GM23248 (cell line): ENCODE results near the gene METTL25B. TPM values are rescaled to one million over a fixed set of nuclear protein-coding genes. Genes with fewer than 3 reads are reported as not detected.
A peak's percentile ranks its signal among the peaks of the same experiment; 100 is the strongest.

Source experiments
- DNase-seq: peaks from one replicate; pipeline ENCODE4 v3.0.0-alpha.2; 2015
- H2AFZ ChIP-seq: fragments of 200-600 bp; sonication (generic); 2 replicates; pipeline ENCODE4 v1.6.1; 2016; ENCODE audit warnings: antibody characterized with exemption
- H3F3A ChIP-seq: fragments of 200-600 bp; sonication (generic); 2 replicates; pipeline ENCODE4 v1.6.1; 2016; ENCODE audit warnings: mild to moderate bottlenecking, antibody characterized with exemption, mixed run types; ENCODE audit not compliant: insufficient read depth
- H3K27ac ChIP-seq: fragments of 200-600 bp; sonication (generic); 2 replicates; pipeline ENCODE4 v1.5.1; 2016; ENCODE audit warnings: mild to moderate bottlenecking
- H3K27me3 ChIP-seq: fragments of 200-600 bp; sonication (generic); replicated peaks from 2 replicates; pipeline ENCODE4 v1.6.1; 2016; ENCODE audit warnings: mild to moderate bottlenecking; ENCODE audit not compliant: insufficient read depth
- H3K36me3 ChIP-seq: fragments of 200-600 bp; sonication (generic); 2 replicates; pipeline ENCODE4 v1.6.1; 2016; ENCODE audit warnings: low read depth, mild to moderate bottlenecking
- H3K4me1 ChIP-seq: fragments of 200-600 bp; sonication (generic); 2 replicates; pipeline ENCODE4 v1.6.1; 2016; ENCODE audit warnings: mild to moderate bottlenecking; ENCODE audit not compliant: insufficient read depth
- H3K4me2 ChIP-seq: fragments of 200-600 bp; sonication (generic); one replicate; pipeline ENCODE4 v1.6.1; 2016; ENCODE audit warnings: mild to moderate bottlenecking; ENCODE audit not compliant: unreplicated experiment
- H3K4me3 ChIP-seq: fragments of 200-600 bp; sonication (generic); 2 replicates; pipeline ENCODE4 v1.5.1; 2016; ENCODE audit warnings: mild to moderate bottlenecking
- H3K79me2 ChIP-seq: fragments of 200-600 bp; sonication (generic); 2 replicates; pipeline ENCODE4 v1.6.1; 2016; ENCODE audit warnings: mild to moderate bottlenecking; ENCODE audit not compliant: insufficient read depth
- H3K9ac ChIP-seq: fragments of 200-600 bp; sonication (generic); 2 replicates; pipeline ENCODE4 v1.6.1; 2016; ENCODE audit warnings: mild to moderate bottlenecking
- H3K9me2 ChIP-seq: fragments of 200-600 bp; sonication (generic); 2 replicates; pipeline ENCODE4 v1.6.1; 2016; ENCODE audit warnings: mixed run types, mild to moderate bottlenecking, moderate library complexity; ENCODE audit not compliant: insufficient read depth
- H3K9me3 ChIP-seq: fragments of 200-600 bp; sonication (generic); one replicate; pipeline ENCODE4 v1.6.1; 2017; ENCODE audit warnings: low read depth
- H4K20me1 ChIP-seq: fragments of 200-600 bp; sonication (generic); 2 replicates; pipeline ENCODE4 v1.6.0; 2016; ENCODE audit not compliant: insufficient read depth
- EZH2 ChIP-seq: fragments of 200-600 bp; sonication (generic); IDR thresholded peaks from 2 replicates; pipeline ENCODE4 v1.6.1; 2018; ENCODE audit warnings: antibody characterized with exemption, mild to moderate bottlenecking; ENCODE audit not compliant: insufficient read depth, poor library complexity, severe bottlenecking
- EZH2phosphoT487 ChIP-seq: fragments of 200-600 bp; sonication (generic); IDR thresholded peaks from 2 replicates; pipeline ENCODE4 v1.6.1; 2018; ENCODE audit warnings: antibody characterized with exemption, moderate library complexity, mild to moderate bottlenecking, low read depth; ENCODE audit not compliant: insufficient read depth
- WGBS, 2 experiments: methylation state at CpG; one replicate each; pipeline ENCODE4 v1.1.6; 2015 to 2017; ENCODE audit warnings: low lambda C conversion rate in 2 of 2, low coverage in 1 of 2; ENCODE audit errors: missing lambda C conversion rate in 2 of 2; 5-methylcytosine and 5-hydroxymethylcytosine counted together
- in situ Hi-C: fragments of 300-500 bp; cut with MboI; formaldehyde crosslinking; loops from 2 replicates; pipeline ENCODE4 v1.15.0; 2020
- polyA plus RNA-seq: library from polyadenylated mRNA; unstranded; fragments of >200 nt; fragmentation: Nextera tagmentation; extraction: Ambion mirVana; gene quantifications from 2 replicates; pipeline ENCODE4 v1.2.1, GENCODE V29; 2016
- total RNA-seq: library from RNA; depleted of rRNA; stranded (reverse); fragments of >200 nt; shearing (Covaris generic); gene quantifications from 2 replicates; pipeline ENCODE4 v1.2.3, GENCODE V29; 2014

METTL25B gene
- total and polyA plus RNA-seq, 2 experiments from 2014 or later, result 4.5 to 7.4 TPM

GRCh38 chr1:156727492-156727891, 777 bp upstream of the METTL25B start:
- H3K9me3 ChIP-seq, result no peaks in the 10 kb centered on the region
- no peaks in the 10 kb centered on the region for H3K9me2 ChIP-seq
- H3K27me3 ChIP-seq, result no peaks in the 10 kb centered on the region
- peaks cover 21% of the 10 kb centered on the region; the same call in 1 of the 2 replicates for H3K36me3 ChIP-seq
- peaks cover 29% of the 10 kb centered on the region for H3K4me1 ChIP-seq
- H4K20me1 ChIP-seq, result no peaks in the 10 kb centered on the region
- H3F3A ChIP-seq, result peaks cover 6% of the 10 kb centered on the region; the same call in 1 of the 2 replicates
- peak overlapping the region; percentile 96 for H3K27ac ChIP-seq
- H3K4me2 ChIP-seq, result peak overlapping the region; percentile 98
- TF ChIP-seq EZH2phosphoT487 (no peak), EZH2 (no peak)
- peak overlapping the region; percentile 99 for H3K9ac ChIP-seq
- peak; percentile 22 for DNase-seq
- H2AFZ ChIP-seq, result no peak overlapping the region
- WGBS, 2 experiments, result 22 to 31% methylated on average over 7 of the region's 7 CpGs
- in situ Hi-C loops, result no loop called here
- H3K4me3 ChIP-seq, result peak overlapping the region; percentile 99
- peaks cover 71% of the 10 kb centered on the region for H3K79me2 ChIP-seq

GRCh38 chr1:156728599-156729462, 562 bp downstream of the METTL25B start, which contains the start of gene ISG20L2:
Gene ISG20L2 (minus strand): TSS chr1:156728766. CDS start chr1:156727652, 1,114 bp downstream.
- Histone ChIP-seq H3K36me3 (peaks cover 11% of the 10 kb centered on the region; the same call in 1 of the 2 replicates), H3K9me2 (no peaks in the 10 kb centered on the region), H3K4me2 (peak within 1 kb of the TSS; percentile 98), H4K20me1 (no peaks in the 10 kb centered on the region), H3K9ac (peak within 1 kb of the TSS; percentile 99), H2AFZ (peak within 1 kb of the TSS; percentile 92), H3K9me3 (no peaks in the 10 kb centered on the region), H3F3A (peaks cover 6% of the 10 kb centered on the region; the same call in 1 of the 2 replicates), H3K27me3 (no peaks in the 10 kb centered on the region), H3K27ac (peak within 1 kb of the TSS; percentile 96), H3K4me1 (peaks cover 29% of the 10 kb centered on the region), H3K79me2 (peaks cover 58% of the 10 kb centered on the region), H3K4me3 (peak within 1 kb of the TSS; percentile 99)
- 2 to 3% methylated on average over 43 to 56 of the region's 57 CpGs for WGBS, 2 experiments
- no peak for TF ChIP-seq EZH2
- no peak for TF ChIP-seq EZH2phosphoT487
- DNase-seq, result peak; percentile 100
- in situ Hi-C loops, result no loop called here

DNA sequence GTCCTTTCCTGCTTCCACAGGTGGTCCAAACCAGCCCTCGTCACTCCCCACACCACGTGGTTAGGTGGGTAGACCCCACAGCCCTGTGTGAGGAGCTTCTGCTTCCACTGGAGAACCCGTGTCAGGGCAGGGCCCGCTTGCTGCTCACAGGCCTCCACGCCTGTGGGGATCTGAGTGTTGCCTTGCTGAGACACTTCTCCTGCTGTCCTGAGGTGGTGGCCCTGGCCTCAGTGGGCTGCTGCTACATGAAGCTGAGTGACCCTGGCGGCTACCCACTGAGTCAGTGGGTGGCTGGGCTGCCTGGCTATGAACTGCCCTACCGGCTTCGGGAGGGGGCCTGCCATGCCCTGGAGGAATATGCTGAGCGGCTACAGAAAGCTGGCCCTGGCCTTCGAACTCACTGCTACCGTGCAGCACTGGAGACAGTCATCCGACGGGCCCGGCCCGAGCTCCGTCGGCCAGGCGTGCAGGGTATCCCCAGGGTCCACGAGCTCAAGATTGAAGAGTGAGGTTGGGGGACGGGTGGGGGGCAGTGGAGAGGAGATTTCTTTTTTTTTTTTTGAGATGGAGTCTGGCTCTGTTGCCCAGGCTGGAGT, 5.8 kb downstream of the METTL25B start:
- no peaks in the 10 kb centered on the region for H3K27me3 ChIP-seq
- no peak overlapping the region for H3K27ac ChIP-seq
- H3F3A ChIP-seq, result no peaks in the 10 kb centered on the region; the same call in 1 of the 2 replicates
- no peak overlapping the region for H3K9ac ChIP-seq
- in situ Hi-C loops, result no loop called here
- peaks cover 4% of the 10 kb centered on the region; the same call in 1 of the 2 replicates for H3K4me1 ChIP-seq
- no peak for DNase-seq
- no peak overlapping the region for H3K4me2 ChIP-seq
- peaks cover 21% of the 10 kb centered on the region for H3K79me2 ChIP-seq
- no peaks in the 10 kb centered on the region for H3K9me2 ChIP-seq
- peaks cover 5% of the 10 kb centered on the region; the same call in 1 of the 2 replicates for H3K36me3 ChIP-seq
- 91 to 97% methylated on average over 20 of the region's 20 CpGs for WGBS, 2 experiments
- no peak overlapping the region for H3K4me3 ChIP-seq
- H4K20me1 ChIP-seq, result no peaks in the 10 kb centered on the region
- H3K9me3 ChIP-seq, result no peaks in the 10 kb centered on the region
- no peak overlapping the region for H2AFZ ChIP-seq
- TF ChIP-seq EZH2 (no peak), EZH2phosphoT487 (no peak)

DNA sequence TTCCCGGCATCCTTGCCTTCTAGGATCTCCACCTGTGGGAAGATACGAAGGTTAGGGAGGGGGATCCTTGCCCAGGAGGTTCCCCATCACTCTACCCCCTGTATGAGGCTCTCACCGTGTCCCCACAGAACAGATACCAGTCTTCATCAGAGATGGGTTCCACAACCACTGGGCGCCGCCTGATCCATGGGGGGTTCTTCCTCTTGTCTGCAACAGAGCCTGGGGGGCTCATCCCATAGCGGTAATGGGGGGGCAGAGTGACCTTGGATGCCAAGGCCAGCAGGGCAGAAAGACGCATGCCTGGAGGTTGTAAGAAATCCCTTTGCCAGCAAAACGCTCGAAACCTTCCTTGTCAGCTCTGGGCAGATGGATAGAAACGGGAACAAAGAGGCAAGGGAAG, 10.1 kb downstream of the METTL25B start:
- no peak for TF ChIP-seq EZH2phosphoT487
- no peak for TF ChIP-seq EZH2
- H3K9ac ChIP-seq, result no peak overlapping the region
- peaks cover 48% of the 10 kb centered on the region for H3K79me2 ChIP-seq
- peaks cover 15% of the 10 kb centered on the region; the same call in 1 of the 2 replicates for H3K36me3 ChIP-seq
- no peak for DNase-seq
- no peaks in the 10 kb centered on the region for H3K9me3 ChIP-seq
- 91 to 93% methylated on average over 9 to 10 of the region's 10 CpGs for WGBS, 2 experiments
- no peak overlapping the region for H3K27ac ChIP-seq
- H3K4me1 ChIP-seq, result peaks cover 17% of the 10 kb centered on the region
- no peak overlapping the region for H2AFZ ChIP-seq
- H3K9me2 ChIP-seq, result no peaks in the 10 kb centered on the region
- H3K4me2 ChIP-seq, result no peak overlapping the region
- in situ Hi-C loops, result no loop called here
- no peaks in the 10 kb centered on the region for H3K27me3 ChIP-seq
- H3K4me3 ChIP-seq, result no peak overlapping the region
- H4K20me1 ChIP-seq, result no peaks in the 10 kb centered on the region
- H3F3A ChIP-seq, result peaks cover 17% of the 10 kb centered on the region
